Dedifferentiated amniotic fluid mesenchymal stem cell (primary cell): ENCODE measurements around the gene ERF.

Experiments
- DNase-seq: peaks from one replicate; pipeline ENCODE4 v3.0.0-alpha.2; 2016; ENCODE audit errors: extremely low spot score

ERF gene

DNA sequence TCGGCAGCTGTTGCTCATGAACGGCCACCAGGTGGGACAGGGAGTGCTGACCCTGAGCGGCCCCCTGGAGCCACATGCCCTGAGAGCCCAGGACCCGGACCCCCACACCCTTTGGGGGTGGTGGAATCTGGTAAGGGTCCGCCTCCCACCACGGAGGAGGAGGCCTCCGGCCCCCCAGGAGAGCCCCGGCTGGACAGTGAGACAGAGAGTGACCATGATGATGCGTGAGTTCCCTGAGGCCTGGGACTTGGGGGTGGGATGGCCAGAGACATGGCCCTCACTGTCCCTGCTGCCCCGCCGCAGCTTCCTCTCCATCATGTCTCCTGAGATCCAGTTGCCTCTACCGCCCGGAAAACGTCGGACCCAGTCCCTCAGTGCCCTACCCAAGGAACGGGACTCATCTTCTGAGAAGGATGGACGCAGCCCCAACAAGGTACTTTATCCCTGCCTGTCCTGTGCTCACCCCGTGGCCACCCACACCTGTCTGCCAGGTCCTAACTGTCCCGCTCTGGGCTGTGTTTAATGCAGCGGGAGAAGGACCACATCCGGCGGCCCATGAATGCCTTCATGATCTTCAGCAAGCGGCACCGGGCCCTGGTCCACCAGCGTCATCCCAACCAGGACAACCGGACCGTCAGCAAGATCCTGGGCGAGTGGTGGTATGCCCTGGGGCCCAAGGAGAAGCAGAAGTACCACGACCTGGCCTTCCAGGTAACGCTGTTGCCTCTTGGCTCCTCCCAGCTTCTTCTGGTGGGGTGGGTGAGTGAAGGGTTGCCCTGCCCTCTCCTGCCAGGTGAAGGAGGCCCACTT is 32.3 kb upstream of the ERF start:
- DNase-seq = no peak

GRCh38 chr19:42286349-42287016 is 31.6 kb upstream of the ERF start:
- DNase-seq = no peak

DNA sequence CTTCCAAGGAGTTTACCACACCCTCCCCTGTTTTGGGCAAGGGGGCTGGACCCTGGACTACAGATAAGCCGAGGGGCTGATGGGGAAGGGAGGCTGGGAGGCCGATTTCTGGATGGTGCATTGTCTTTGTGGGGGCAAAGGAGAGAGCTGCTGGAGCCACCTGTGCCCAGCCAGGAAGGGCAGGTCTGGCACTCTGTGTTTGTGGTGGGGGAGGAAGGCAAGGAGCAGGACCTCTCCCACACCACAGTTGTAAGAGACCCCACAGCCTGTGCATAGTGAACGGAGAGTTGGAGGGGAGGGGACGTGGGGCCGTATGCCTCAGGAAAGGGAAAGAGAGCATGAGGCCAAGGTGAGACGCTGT is 31.0 kb upstream of the ERF start:
- DNase-seq = no peak

- DNase-seq = no peak
These were observed 30.6 kb upstream of the ERF start for GRCh38 chr19:42285541-42285941.

DNA sequence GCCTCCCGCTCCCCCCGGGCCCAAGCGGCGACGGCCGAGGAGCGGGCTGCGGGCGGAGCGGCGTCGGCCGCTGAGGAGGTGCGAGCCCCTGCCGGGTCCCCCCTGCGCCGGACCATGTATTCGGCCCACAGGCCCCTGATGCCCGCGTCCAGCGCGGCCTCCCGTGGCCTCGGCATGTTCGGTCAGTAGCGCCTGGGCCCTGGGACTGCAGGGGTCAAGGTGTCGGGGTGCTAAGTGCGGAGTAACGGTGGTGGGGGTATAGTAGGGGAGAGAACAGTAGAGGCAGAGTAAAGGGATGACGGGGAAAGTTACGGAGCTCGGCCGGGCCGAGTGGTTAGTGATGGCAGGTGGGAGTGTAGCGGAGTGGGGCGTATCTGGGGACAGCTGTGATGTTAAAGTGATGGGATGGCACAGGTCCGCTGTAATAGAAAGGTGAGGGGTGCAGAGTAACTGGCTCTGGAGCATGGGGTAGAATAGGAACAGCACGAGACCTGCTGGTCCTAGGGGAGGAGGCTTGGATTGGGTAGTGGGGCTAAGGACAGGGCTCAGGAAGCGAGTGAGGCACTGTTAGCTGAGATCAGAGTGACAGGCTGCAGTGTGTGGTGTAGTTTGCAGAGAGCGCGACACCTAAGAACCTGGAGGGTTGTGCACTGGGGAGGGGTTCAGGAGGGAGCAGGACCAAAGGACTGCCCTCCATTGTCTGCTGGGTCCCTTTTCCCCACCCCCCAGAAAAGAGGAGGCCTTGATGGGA is 29.8 kb upstream of the ERF start:
- DNase-seq = no peak

GRCh38 chr19:42284066-42284501 is 29.2 kb upstream of the ERF start:
- DNase-seq = peak; percentile 74

GRCh38 chr19:42283188-42284065 is 28.5 kb upstream of the ERF start:
- DNase-seq = peak; percentile 90

GRCh38 chr19:42282819-42283187 is 27.9 kb upstream of the ERF start:
- no peak for DNase-seq

- peak; percentile 42 for DNase-seq
These were observed 27.2 kb upstream of the ERF start for GRCh38 chr19:42281827-42282762.

- DNase-seq = no peak
These were observed 26.4 kb upstream of the ERF start for GRCh38 chr19:42281146-42281826.

GRCh38 chr19:42280815-42281145 is 25.9 kb upstream of the ERF start:
- no peak for DNase-seq

DNA sequence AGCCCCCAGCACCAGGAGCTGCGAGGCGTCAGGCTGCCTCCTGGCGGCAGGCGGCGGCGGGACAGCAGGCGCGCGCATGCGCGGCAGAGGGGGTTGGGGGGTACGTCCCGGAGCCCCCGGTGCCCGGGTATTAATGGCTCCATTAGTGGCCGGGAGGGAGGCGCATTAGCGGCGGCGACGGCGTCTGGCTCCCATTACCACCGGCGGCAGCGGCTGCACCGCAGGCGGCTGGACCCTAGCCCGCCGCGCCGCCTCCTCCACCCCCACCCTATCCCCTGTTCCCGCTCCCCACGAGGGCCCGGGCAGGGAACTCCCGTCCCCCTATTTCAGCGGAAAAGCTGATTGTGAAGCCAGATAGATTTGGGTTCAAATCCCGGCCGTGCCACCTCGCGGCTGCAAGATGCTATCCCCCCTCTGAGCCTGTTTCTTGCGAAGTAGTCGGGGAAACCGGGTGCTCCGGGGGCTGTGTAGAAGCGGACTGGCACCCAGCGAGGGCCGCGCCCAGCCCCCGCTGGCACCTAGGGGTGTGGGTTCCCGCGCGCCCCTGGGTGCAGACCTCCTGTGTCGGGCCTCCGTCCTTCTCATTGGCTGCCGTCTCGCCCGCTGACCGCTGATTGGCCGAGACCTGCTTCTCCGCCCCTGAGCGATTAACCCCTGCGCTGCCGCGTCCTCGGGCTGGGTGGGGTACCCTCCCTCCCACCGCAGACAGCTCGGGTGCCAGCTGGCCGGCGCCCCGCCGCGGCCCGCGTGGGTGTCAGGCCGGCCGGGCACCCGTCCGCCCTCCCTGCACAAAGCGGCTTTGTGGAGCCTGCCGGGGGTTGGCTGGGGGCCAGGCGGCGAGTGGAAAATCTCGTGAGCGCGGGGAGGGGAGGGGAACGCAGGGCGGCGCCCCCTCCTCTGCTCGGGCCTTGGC is 25.2 kb upstream of the ERF start:
- DNase-seq = peak; percentile 93

- no peak for DNase-seq
These were observed 24.4 kb upstream of the ERF start for GRCh38 chr19:42279155-42279901.

- DNase-seq = no peak
These were observed 23.7 kb upstream of the ERF start for GRCh38 chr19:42278452-42279154.

GRCh38 chr19:42277821-42278451 is 23.0 kb upstream of the ERF start:
- DNase-seq = no peak

DNA sequence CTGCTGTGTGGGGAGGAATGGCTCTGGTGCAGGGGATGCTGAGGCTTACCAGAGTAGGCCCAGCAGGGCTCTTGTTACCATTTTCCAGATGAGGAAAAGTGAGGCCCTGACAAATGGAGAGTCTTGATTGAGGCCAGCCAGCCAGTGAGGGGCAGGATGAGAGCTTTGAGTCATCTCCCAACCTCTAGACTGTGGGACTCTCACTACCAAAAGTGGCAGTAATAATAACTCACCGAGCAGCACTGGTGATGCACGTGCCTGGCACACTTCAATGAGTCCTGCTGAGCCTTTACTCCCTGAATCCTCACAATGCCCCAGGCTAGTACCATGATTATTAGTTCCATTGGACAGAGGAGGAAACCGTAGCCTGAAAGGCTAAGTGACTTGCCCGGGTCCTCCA is 21.9 kb upstream of the ERF start:
- no peak for DNase-seq

DNA sequence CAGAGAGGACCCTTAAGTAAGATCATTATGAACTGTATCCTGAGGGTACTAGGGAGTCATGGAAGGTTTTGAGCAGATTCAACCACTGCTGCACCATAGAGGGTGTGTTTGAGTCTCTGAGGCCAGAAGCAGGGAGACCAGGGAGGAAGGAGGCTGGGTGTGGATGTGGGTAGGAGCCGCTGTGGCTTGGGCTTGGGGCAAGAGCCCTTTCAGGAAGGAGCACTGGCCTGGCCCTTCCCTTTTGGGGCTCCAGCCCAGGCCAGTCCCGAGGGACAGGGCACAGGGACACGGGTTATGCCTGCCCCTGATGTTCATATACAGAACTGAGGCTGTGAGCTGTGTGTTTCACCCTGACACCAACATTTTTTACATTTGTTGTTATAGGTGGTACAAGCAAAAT is 21.4 kb upstream of the ERF start:
- no peak for DNase-seq
